HL-60 (cell line): Measurements from ENCODE around the gene VPS13A.

ENCODE experiments used
- DNase-seq, 2 experiments: peaks; one replicate each; pipeline ENCODE4 v3.0.0-alpha.2; 2010 to 2020; ENCODE audit warnings: low read depth in 1 of 2, low spot score in 1 of 2
- H3K27ac ChIP-seq: fragments of 250-450 bp; sonication (Bioruptor Pico); replicated peaks from 2 replicates; pipeline ENCODE4 v1.5.1; 2020; ENCODE audit warnings: mild to moderate bottlenecking, moderate library complexity
- H3K27me3 ChIP-seq: fragments of 250-450 bp; sonication (Bioruptor Pico); 2 replicates; pipeline ENCODE4 v1.5.1; 2021; ENCODE audit warnings: mild to moderate bottlenecking, moderate library complexity; ENCODE audit not compliant: insufficient read depth, poor library complexity, severe bottlenecking
- H3K4me3 ChIP-seq: replicated peaks from 2 replicates; pipeline ENCODE4 v1.5.1; 2011; ENCODE audit warnings: mild to moderate bottlenecking, control low read depth, low read length; ENCODE audit not compliant: insufficient read depth
- CTCF ChIP-seq: IDR thresholded peaks from one replicate; pipeline ENCODE4 v1.5.1; 2011; ENCODE audit warnings: low read length, control low read depth, inconsistent platforms; ENCODE audit not compliant: insufficient read depth
- GABPA ChIP-seq: IDR thresholded peaks from 2 replicates; pipeline ENCODE4 v1.6.1; 2012; ENCODE audit warnings: low read depth
- POLR2AphosphoS5 ChIP-seq: IDR thresholded peaks from 2 replicates; pipeline ENCODE4 v1.6.1; 2012; ENCODE audit warnings: low read depth
- REST ChIP-seq: IDR thresholded peaks from 2 replicates; pipeline ENCODE4 v1.6.1; 2012; ENCODE audit warnings: low read depth; ENCODE audit not compliant: insufficient replicate concordance
- SPI1 ChIP-seq: IDR thresholded peaks from 2 replicates; pipeline ENCODE4 v1.6.1; 2012; ENCODE audit warnings: low read depth, mild to moderate bottlenecking, borderline replicate concordance

Gene VPS13A

GRCh38 chr9:77457916-77458592 lies 280.7 kb downstream of the VPS13A start:
- Histone ChIP-seq H3K27me3 (no peaks in the 10 kb centered on the region), H3K27ac (no peak overlapping the region), H3K4me3 (no peak overlapping the region)
- TF ChIP-seq CTCF (peak; percentile 86), GABPA (no peak), POLR2AphosphoS5 (no peak), SPI1 (0 out of 2 replicates have a peak, but pooled peaks have one; percentile 1), REST (no peak)
- DNase-seq, result peak; percentile 32 to 77

- no peaks in the 10 kb centered on the region for H3K27me3 ChIP-seq
- TF ChIP-seq REST (no peak), POLR2AphosphoS5 (no peak), CTCF (no peak), GABPA (no peak), SPI1 (no peak)
- H3K27ac ChIP-seq, result no peak overlapping the region
- H3K4me3 ChIP-seq, result no peak overlapping the region
- DNase-seq, result no peak
Observed at GRCh38 chr9:77460938-77461337, 283.6 kb downstream of the VPS13A start.

- no peak for TF ChIP-seq REST
- TF ChIP-seq POLR2AphosphoS5, result no peak
- TF ChIP-seq SPI1, result no peak
- no peak for TF ChIP-seq GABPA
- no peak for TF ChIP-seq CTCF
- Histone ChIP-seq H3K27ac (no peak overlapping the region), H3K27me3 (no peaks in the 10 kb centered on the region), H3K4me3 (no peak overlapping the region)
- DNase-seq, result no peak
Observed at GRCh38 chr9:77462066-77462465, 284.7 kb downstream of the VPS13A start.
